Activated CD4-positive, alpha-beta T cell treated with anti-CD3 and anti-CD28 coated beads, Interleukin-2, amount 10 ng/mL, durations not matched to agents 24 days and 14 days (primary cell): ENCODE results near the gene PRKAG2. TPM values are rescaled to one million over a fixed set of nuclear protein-coding genes. Genes with fewer than 3 reads are reported as not detected.

Source experiments
- DNase-seq: peaks from one replicate; pipeline ENCODE4 v3.0.0; 2022
- H3K27ac Mint-ChIP-seq: one replicate; pipeline ENCODE4 v1.8.0; 2022; ENCODE audit warnings: mild to moderate bottlenecking, mixed read lengths
- H3K27me3 Mint-ChIP-seq: one replicate; pipeline ENCODE4 v1.8.0; 2022; ENCODE audit warnings: mixed read lengths
- H3K36me3 Mint-ChIP-seq: one replicate; pipeline ENCODE4 v1.8.0; 2022; ENCODE audit warnings: low read depth, mild to moderate bottlenecking, mixed read lengths
- H3K4me1 Mint-ChIP-seq: one replicate; pipeline ENCODE4 v1.8.0; 2021; ENCODE audit warnings: mixed read lengths
- H3K4me3 Mint-ChIP-seq: one replicate; pipeline ENCODE4 v1.8.0; 2022; ENCODE audit warnings: mild to moderate bottlenecking, moderate library complexity, mixed read lengths
- H3K9me3 Mint-ChIP-seq: one replicate; pipeline ENCODE4 v1.8.0; 2021; ENCODE audit warnings: mixed read lengths
- intact Hi-C: fragments of 100-400 bp; cut with micrococcal nuclease; formaldehyde crosslinking; loops from one replicate; pipeline ENCODE4 v1.15.1; 2023
- total RNA-seq: library from RNA; stranded (reverse); gene quantifications from 2 replicates; pipeline ENCODE4 v1.2.3, GENCODE V29; 2022

The PRKAG2 gene
- total RNA-seq, 1 donor from 2014 or later: 14.3 TPM

GRCh38 chr7:151808400-151809145 is 68.3 kb downstream of the PRKAG2 start:
- Mint-ChIP-seq H3K9me3 (no peaks in the 10 kb centered on the region), H3K27ac (no peak overlapping the region), H3K27me3 (no peaks in the 10 kb centered on the region), H3K4me3 (no peak overlapping the region), H3K4me1 (no peaks in the 10 kb centered on the region), H3K36me3 (no peaks in the 10 kb centered on the region)
- intact Hi-C loops: no loop called here
- DNase-seq: no peak

GRCh38 chr7:151807846-151808245 is 69.1 kb downstream of the PRKAG2 start:
- no peaks in the 10 kb centered on the region for H3K36me3 Mint-ChIP-seq
- H3K4me1 Mint-ChIP-seq: no peaks in the 10 kb centered on the region
- no peaks in the 10 kb centered on the region for H3K9me3 Mint-ChIP-seq
- DNase-seq: no peak
- intact Hi-C loops: no loop called here
- no peak overlapping the region for H3K4me3 Mint-ChIP-seq
- H3K27ac Mint-ChIP-seq: no peak overlapping the region
- no peaks in the 10 kb centered on the region for H3K27me3 Mint-ChIP-seq

DNA sequence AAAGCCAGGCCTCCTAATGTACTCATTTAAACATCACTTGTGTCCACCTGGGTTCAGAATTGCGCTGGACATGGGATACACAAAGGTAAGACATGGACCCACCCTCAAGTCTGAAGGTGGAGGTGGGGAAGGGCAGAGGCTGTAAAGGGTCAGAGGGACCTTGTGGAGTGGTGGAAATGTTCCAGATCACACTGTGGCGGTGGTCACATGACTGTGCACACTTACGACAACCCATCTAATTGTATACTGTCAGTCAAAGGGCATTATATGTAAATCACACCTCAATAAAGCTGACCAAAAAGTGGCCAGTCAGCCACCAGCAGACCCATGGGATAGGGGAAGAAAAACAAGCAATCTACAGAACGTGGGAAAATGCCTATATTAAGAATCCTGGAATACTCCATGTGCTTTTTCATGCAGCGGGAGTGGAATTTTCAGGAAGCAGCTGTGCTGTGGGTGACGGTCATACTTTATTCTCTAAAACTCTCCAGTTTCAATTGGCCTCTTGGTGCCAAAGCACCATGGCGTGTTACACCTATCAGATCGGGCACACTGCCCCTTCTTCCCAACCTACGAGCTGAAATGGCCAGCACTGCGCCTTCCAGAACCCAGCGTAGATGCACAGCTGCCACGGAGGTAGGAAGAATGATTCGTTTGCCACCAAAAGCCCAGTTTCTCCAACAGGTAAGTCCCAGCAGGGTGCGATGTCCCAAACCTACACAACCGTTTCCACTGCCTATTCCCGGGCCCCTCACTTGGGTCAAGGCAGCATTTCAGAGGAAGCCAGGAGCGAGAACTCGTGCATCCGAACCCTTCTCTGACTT is 69.8 kb downstream of the PRKAG2 start:
- Mint-ChIP-seq H3K27me3 (no peaks in the 10 kb centered on the region), H3K36me3 (no peaks in the 10 kb centered on the region), H3K4me3 (no peak overlapping the region), H3K4me1 (no peaks in the 10 kb centered on the region), H3K9me3 (no peaks in the 10 kb centered on the region), H3K27ac (no peak overlapping the region)
- DNase-seq: no peak
- intact Hi-C loops: no loop called here

GRCh38 chr7:151806204-151806603 is 70.7 kb downstream of the PRKAG2 start:
- Mint-ChIP-seq H3K9me3 (no peaks in the 10 kb centered on the region), H3K27me3 (no peaks in the 10 kb centered on the region), H3K4me3 (no peak overlapping the region), H3K4me1 (no peaks in the 10 kb centered on the region), H3K36me3 (no peaks in the 10 kb centered on the region), H3K27ac (no peak overlapping the region)
- DNase-seq: no peak
- intact Hi-C loops: no loop called here

DNA sequence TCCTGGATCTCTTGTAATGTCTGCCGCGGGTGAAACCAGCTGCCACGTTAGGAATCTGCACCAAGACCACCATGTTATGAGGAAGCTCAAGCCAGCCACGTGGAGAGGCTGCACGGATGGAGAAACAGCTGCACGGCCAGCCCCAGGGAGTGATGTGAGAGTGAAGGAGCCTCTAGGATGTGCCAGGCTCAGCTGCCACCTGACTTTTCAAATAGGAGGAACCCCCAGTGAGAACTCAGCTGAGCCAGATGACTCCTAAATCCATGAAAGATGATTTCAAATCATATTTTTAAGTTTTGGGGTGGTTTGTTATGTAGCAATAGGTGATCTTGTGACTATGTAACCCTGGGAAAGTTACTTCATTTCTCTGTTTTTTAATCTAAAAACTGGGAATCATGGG is 71.7 kb downstream of the PRKAG2 start:
- Mint-ChIP-seq H3K9me3 (no peaks in the 10 kb centered on the region), H3K4me3 (no peak overlapping the region), H3K4me1 (no peaks in the 10 kb centered on the region), H3K27ac (no peak overlapping the region), H3K36me3 (no peaks in the 10 kb centered on the region), H3K27me3 (no peaks in the 10 kb centered on the region)
- DNase-seq: no peak
- intact Hi-C loops: no loop called here

DNA sequence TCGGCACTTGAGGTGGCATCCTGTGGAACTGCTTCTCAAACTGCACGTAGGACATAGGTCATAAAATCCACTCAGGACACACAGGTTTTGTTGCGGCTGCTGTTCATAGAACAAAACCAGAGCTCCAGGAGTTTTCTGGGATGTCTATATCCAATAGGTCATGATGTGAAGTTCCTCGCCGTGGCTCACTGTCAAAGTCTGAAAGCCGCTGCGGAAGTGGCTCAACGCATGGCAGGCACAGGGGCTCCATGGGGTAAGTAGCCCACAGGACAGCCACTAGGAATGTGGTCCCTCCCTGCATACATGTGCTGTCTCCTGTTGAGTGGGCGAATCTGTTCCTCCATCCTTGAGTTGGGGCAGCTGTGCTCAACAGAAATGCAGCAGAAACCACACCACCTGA is 72.2 kb downstream of the PRKAG2 start:
- no peak for DNase-seq
- Mint-ChIP-seq H3K4me1 (no peaks in the 10 kb centered on the region), H3K36me3 (no peaks in the 10 kb centered on the region), H3K27me3 (no peaks in the 10 kb centered on the region), H3K27ac (no peak overlapping the region), H3K4me3 (no peak overlapping the region), H3K9me3 (no peaks in the 10 kb centered on the region)
- intact Hi-C loops: no loop called here

DNA sequence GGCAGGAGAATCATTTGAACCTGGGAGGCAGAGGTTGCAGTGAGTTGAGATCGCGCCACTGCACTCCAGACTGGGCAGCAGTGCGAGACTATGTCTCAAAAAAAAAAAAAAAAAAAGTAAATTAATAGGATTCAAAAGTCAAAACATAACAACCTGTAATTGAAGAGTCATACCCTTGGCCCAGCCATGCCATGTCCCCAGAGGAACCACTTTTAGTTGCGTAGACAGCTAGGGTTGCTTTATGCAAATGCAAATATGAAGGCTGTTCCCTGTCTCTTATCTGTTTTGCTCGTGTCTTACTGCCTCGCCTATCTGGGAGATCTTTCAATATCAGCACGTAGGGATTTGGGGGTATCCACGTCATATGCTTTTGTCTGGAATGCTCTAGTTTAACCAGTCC is 73.1 kb downstream of the PRKAG2 start:
- Mint-ChIP-seq H3K36me3 (no peaks in the 10 kb centered on the region), H3K9me3 (no peaks in the 10 kb centered on the region), H3K4me3 (no peak overlapping the region), H3K4me1 (no peaks in the 10 kb centered on the region), H3K27ac (no peak overlapping the region), H3K27me3 (no peaks in the 10 kb centered on the region)
- intact Hi-C loops: no loop called here
- DNase-seq: no peak

DNA sequence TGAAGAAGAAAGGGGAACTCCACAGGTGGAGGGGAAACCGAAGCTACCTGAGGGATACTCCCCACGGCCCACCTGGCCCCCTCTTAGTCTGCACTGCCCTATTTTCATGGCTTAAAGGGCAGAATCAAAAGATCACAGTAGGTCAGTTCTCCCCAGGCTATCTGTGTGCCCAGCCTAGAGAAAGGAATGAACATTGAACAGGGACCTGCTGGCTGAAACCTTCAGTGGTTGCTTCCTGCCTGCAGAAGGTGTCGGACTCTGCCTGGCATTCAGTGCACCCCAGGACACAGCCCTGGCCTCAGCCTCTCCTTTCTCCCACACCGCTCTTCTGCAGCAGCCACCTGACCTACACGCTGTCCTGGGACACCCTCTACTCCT is 74.5 kb downstream of the PRKAG2 start:
- H3K4me3 Mint-ChIP-seq: no peak overlapping the region
- no peak overlapping the region for H3K27ac Mint-ChIP-seq
- intact Hi-C loops: no loop called here
- no peaks in the 10 kb centered on the region for H3K9me3 Mint-ChIP-seq
- H3K27me3 Mint-ChIP-seq: no peaks in the 10 kb centered on the region
- DNase-seq: no peak
- no peaks in the 10 kb centered on the region for H3K4me1 Mint-ChIP-seq
- H3K36me3 Mint-ChIP-seq: no peaks in the 10 kb centered on the region

- H3K4me1 Mint-ChIP-seq: no peaks in the 10 kb centered on the region
- no peak overlapping the region for H3K4me3 Mint-ChIP-seq
- no peaks in the 10 kb centered on the region for H3K36me3 Mint-ChIP-seq
- no peaks in the 10 kb centered on the region for H3K27me3 Mint-ChIP-seq
- DNase-seq: no peak
- no peaks in the 10 kb centered on the region for H3K9me3 Mint-ChIP-seq
- intact Hi-C loops: no loop called here
- H3K27ac Mint-ChIP-seq: no peak overlapping the region
Observed at GRCh38 chr7:151801782-151802468, 75.0 kb downstream of the PRKAG2 start.

GRCh38 chr7:151801291-151801690 is 75.6 kb downstream of the PRKAG2 start:
- Mint-ChIP-seq H3K27me3 (no peaks in the 10 kb centered on the region), H3K9me3 (no peaks in the 10 kb centered on the region), H3K4me3 (no peak overlapping the region), H3K36me3 (no peaks in the 10 kb centered on the region), H3K27ac (no peak overlapping the region), H3K4me1 (no peaks in the 10 kb centered on the region)
- intact Hi-C loops: no loop called here
- DNase-seq: no peak

GRCh38 chr7:151800861-151801260 is 76.1 kb downstream of the PRKAG2 start:
- no peak for DNase-seq
- Mint-ChIP-seq H3K27ac (no peak overlapping the region), H3K4me1 (peaks cover 3% of the 10 kb centered on the region), H3K9me3 (no peaks in the 10 kb centered on the region), H3K4me3 (no peak overlapping the region), H3K27me3 (no peaks in the 10 kb centered on the region), H3K36me3 (no peaks in the 10 kb centered on the region)
- intact Hi-C loops: no loop called here

- no peak overlapping the region for H3K27ac Mint-ChIP-seq
- DNase-seq: no peak
- H3K27me3 Mint-ChIP-seq: no peaks in the 10 kb centered on the region
- H3K9me3 Mint-ChIP-seq: no peaks in the 10 kb centered on the region
- no peak overlapping the region for H3K4me3 Mint-ChIP-seq
- intact Hi-C loops: no loop called here
- H3K36me3 Mint-ChIP-seq: no peaks in the 10 kb centered on the region
- H3K4me1 Mint-ChIP-seq: peaks cover 5% of the 10 kb centered on the region
Observed at GRCh38 chr7:151800391-151800790, 76.5 kb downstream of the PRKAG2 start.

DNA sequence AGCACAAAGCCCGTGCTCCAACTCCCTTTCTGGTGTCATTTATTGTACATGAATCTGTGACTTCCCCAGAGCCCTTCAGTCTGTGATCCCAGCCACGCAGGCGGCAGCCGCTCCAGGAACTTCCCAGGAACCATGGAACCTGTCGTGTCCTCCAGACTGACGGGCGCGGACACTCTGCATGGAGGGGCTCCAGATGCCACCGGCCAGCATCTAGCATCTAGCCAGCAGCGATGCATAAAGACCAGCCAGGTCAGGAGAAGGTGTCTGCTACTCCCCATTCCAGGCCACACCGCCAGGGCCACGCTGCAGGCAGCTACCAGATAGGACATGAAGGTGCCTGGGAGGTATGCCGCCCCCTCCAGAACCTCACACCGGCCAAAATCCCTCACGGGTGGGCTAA is 77.4 kb downstream of the PRKAG2 start:
- Mint-ChIP-seq H3K27ac (no peak overlapping the region), H3K4me3 (no peak overlapping the region), H3K27me3 (no peaks in the 10 kb centered on the region), H3K4me1 (peaks cover 10% of the 10 kb centered on the region), H3K36me3 (no peaks in the 10 kb centered on the region), H3K9me3 (no peaks in the 10 kb centered on the region)
- no peak for DNase-seq
- intact Hi-C loops: no loop called here

GRCh38 chr7:151798851-151799448 is 78.0 kb downstream of the PRKAG2 start:
- peaks cover 10% of the 10 kb centered on the region for H3K4me1 Mint-ChIP-seq
- intact Hi-C loops: no loop called here
- H3K27ac Mint-ChIP-seq: no peak overlapping the region
- H3K36me3 Mint-ChIP-seq: no peaks in the 10 kb centered on the region
- no peaks in the 10 kb centered on the region for H3K27me3 Mint-ChIP-seq
- no peak overlapping the region for H3K4me3 Mint-ChIP-seq
- no peaks in the 10 kb centered on the region for H3K9me3 Mint-ChIP-seq
- DNase-seq: no peak
